ENCODE data around the gene SLC51A.

- TF ChIP-seq CTCF (conservative IDR thresholded peaks at IDR 0.05; ENCODE audit: low read length) (no peak), EZH2phosphoT487 (IDR thresholded peaks at IDR 0.05; ENCODE audit: borderline replicate concordance, low read depth, low read length) (no peak)
Observed at GRCh38 chr3:196246612-196247308, 30.4 kb downstream of the SLC51A start.

All from OCI-LY7 (cell line).